Effector CD4-positive, alpha-beta T cell (primary cell): Measurements from ENCODE around the gene SNRPA1.
"Not testable (repeated sequence)": the region's sequence is repeated elsewhere in the genome, so short reads cannot be mapped to it uniquely, and the experiment has no call there.

Experiments
- DNase-seq: peaks from one replicate; pipeline ENCODE4 v3.0.0-alpha.2; 2020

The SNRPA1 gene

GRCh38 chr15:101288905-101289513 lies 6.0 kb downstream of the SNRPA1 start:
- DNase-seq = peak; percentile 42

- DNase-seq = not testable (repeated sequence)
Measured at GRCh38 chr15:101287342-101287741, 7.7 kb downstream of the SNRPA1 start.

- DNase-seq = no peak
Measured at GRCh38 chr15:101286471-101287114, 8.5 kb downstream of the SNRPA1 start.

- no peak for DNase-seq
Measured at GRCh38 chr15:101283931-101284330, 11.1 kb downstream of the SNRPA1 start.

- no peak for DNase-seq
Measured at GRCh38 chr15:101280007-101280406, 15.0 kb downstream of the SNRPA1 start.

GRCh38 chr15:101277943-101278564 lies 17.0 kb downstream of the SNRPA1 start:
- DNase-seq = no peak

GRCh38 chr15:101277038-101277822 lies 17.8 kb downstream of the SNRPA1 start, which contains the start of gene SELENOS:
TSS of gene SELENOS (minus strand) at chr15:101277485. CDS start at chr15:101277417, 68 bp downstream.
- peak; percentile 86 for DNase-seq

- DNase-seq = no peak
Measured at GRCh38 chr15:101276501-101277037, 18.5 kb downstream of the SNRPA1 start.

- no peak for DNase-seq
Measured at GRCh38 chr15:101275018-101275417, 20.0 kb downstream of the SNRPA1 start.

- no peak for DNase-seq
Measured at GRCh38 chr15:101273534-101273933, 21.5 kb downstream of the SNRPA1 start.

GRCh38 chr15:101272584-101272983 lies 22.5 kb downstream of the SNRPA1 start:
- DNase-seq = no peak

GRCh38 chr15:101269479-101270223 lies 25.4 kb downstream of the SNRPA1 start:
- no peak for DNase-seq

- DNase-seq = no peak
Measured at GRCh38 chr15:101267320-101268104, 27.5 kb downstream of the SNRPA1 start.

GRCh38 chr15:101266787-101267186 lies 28.3 kb downstream of the SNRPA1 start:
- no peak for DNase-seq

- DNase-seq = no peak
Measured at GRCh38 chr15:101266034-101266433, 29.0 kb downstream of the SNRPA1 start.

- no peak for DNase-seq
Measured at GRCh38 chr15:101264911-101265641, 30.0 kb downstream of the SNRPA1 start.

GRCh38 chr15:101264011-101264410 lies 31.0 kb downstream of the SNRPA1 start:
- DNase-seq = no peak

GRCh38 chr15:101262551-101262950 lies 32.5 kb downstream of the SNRPA1 start:
- DNase-seq = no peak

GRCh38 chr15:101258238-101259144 lies 36.6 kb downstream of the SNRPA1 start:
- DNase-seq = peak; percentile 27

- DNase-seq = no peak
Measured at GRCh38 chr15:101256757-101257156, 38.3 kb downstream of the SNRPA1 start.
